HG03139 (cell line): ENCODE data around the gene ATP8B4.

Experiments used
- ATAC-seq: cut with Tn5 transposase; IDR thresholded peaks from one replicate; pipeline ENCODE4 v1.9.1; 2021; ENCODE audit not compliant: unreplicated experiment

ATP8B4 gene

GRCh38 chr15:49824775-49825099, 294.3 kb downstream of the ATP8B4 start:
- ATAC-seq = no peak

DNA sequence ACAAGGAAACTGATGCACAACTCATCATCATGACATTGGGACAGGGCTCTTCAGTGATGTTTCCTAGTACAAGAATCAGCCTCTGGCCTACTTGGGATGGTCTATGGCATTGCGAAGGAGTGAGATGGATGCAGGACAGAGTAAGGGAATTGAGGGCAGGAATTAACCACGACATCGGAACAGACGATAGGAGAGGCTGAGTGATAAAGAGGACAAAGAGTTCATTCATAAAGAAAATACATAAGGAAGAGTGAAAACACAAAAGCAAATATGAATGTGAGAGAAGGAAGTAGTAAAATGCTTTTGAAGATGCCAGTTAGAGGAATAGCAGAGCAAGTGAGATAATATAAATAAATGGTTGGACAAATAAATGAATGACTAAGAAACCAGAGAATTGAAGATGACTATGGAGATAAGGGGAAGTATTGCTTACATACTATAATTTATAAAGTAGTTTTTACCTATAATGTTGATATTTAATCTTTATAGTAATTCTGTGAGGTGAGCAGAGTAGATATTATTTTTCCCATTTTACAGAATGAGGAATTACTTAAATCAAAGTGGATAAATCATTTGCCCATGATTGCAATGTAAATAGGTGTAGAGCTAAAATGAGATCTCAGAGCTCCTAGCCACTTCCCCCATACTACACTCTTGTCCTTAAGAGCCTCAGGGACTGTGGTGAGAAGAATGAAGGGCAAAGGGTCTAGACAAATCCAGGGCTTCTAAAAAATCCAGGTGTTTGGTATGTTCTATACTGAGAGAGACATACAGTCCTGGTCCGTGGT, 294.9 kb downstream of the ATP8B4 start:
- ATAC-seq = no peak

DNA sequence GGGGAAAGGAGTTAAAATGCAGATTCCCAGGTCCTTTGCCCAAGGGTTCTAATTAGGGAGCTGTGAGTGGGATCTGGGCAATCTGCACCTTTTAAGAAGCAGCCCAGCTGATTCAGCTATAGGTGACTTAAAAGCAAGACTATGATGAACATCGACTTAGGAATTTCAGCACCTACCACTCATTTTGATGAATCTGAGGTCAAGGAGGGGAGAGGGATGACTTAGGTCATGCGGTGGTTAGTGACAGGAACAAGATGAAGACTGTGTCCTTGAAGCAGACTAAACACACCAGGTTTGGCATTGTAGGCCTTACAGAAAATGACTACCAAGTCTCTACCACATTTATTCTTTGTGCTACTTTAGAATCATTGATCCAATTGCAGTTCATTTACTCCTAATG, 301.9 kb downstream of the ATP8B4 start:
- no peak for ATAC-seq

DNA sequence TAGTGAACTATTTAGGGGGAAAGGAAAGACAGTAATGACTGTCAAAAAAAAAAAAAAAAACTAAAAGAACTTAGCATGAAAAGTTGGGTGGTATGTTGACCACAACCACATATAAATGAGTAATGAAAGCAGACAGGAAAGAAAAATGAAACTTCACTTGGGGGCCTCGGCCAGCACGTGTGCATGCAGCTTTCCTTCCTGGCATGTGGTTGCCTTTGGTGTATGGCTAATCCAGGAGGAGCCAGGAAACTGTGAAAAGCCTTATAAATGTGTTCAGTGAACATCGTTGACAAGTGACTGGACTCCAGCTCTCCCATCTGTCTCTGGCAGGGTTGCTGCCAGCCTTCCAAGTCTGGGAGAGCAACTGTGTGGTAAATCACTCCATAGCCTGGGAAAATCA, 303.1 kb downstream of the ATP8B4 start:
- ATAC-seq = peak; percentile 73

- peak; percentile 31 for ATAC-seq
Measured at GRCh38 chr15:49815526-49815925, 303.5 kb downstream of the ATP8B4 start.

DNA sequence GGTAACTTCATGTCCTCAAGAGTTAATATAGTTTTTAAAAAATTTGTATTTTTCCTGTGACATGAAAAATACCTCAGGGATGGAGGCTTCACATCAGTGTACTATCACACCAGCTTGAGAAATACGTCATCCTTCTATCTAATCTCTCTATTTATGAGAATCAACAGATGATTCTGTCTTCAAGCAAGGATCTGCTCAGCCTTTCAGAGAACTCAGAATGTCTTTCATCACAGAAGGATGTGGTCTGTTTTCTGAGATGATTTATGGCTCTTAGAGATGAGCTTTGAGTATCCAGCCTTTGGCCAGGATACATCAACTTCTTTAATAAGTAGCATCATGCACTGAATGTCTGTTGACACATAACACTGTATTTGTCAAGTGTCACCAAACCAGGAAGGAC, 304.3 kb downstream of the ATP8B4 start:
- no peak for ATAC-seq

DNA sequence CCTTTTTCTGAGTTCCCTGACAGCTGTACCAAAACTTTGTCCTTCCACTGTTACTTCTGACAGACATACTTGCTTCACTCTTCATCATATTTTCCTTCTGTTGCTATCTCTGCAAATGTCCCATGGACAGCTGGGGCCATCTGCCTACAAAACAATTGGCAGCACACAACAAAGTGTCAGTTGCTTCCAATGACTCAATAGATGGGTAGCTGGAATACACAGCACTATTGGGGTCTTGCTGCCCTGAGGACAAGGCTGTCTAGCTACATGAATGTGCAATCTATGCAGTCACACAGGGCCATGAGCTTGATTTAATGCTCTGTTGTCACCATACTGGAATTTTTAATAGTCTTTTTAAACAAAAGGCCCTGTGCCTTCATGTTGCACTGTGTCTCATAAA, 305.4 kb downstream of the ATP8B4 start:
- no peak for ATAC-seq

DNA sequence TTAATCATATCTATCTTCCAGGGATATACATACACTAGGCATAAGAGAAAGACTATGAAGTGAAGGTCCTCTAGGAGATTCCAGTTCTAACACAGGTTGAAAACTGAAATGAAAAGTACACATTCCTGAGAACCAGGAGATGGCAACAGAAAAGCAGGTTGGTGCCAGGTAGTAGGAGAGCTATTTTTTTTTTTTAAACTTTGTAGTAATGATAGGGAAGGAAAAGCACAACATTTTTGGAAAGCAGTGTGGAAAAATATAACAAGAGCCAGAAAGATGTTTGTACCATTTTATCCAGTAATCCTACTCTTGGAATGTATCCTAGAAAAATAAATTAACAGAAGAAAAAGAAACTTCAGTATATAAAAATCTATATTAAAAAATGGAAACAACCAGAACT, 308.3 kb downstream of the ATP8B4 start:
- no peak for ATAC-seq

DNA sequence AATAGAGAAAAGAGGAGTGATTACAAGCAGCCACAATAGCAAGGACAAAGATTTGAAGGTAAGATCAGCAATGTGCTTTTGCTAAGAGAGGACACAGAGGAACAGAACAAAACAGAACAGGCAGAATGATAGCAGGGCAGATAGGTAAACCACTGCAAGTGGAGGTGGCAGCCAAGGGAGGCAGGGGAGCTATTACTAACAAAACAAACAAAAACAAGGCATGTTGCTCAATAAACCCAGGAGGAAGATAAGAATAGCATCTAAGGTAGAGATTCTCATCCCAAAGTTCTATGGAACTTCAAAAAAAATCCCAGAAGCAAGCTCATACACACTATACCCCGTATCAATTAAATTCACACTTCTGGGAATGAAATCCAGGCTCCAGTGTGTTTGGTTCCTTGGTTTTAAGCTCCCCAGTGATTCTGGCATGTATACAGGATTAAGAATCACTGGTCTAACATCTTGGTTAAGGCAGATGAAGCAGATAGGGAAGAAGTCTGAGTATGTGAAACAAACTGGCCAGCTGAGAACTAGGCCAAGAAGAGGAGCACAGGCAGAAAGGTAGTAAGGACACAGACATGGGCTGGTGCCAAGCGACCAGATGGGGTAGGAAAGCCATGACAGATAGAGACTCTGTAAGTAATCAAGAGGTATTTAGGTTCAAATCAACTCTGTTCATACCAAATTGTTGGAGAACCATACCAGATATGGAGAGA, 309.0 kb downstream of the ATP8B4 start:
- no peak for ATAC-seq

- ATAC-seq = no peak
Measured at GRCh38 chr15:49808341-49808740, 310.7 kb downstream of the ATP8B4 start.
